Smooth muscle cell (in vitro differentiated cells): ENCODE measurements around the gene CD86. TPM values are rescaled to one million over a fixed set of nuclear protein-coding genes. Genes with fewer than 3 reads are reported as not detected.

ENCODE experiments used
- DNase-seq: peaks from one replicate; lab custom pipeline; 2025; ENCODE audit not compliant: unreplicated experiment; lab: John Stamatoyannopoulos, UW
- H2AFZ ChIP-seq: fragments of 200-600 bp; sonication (generic); 2 replicates; pipeline ENCODE4 v1.6.0; 2016; ENCODE audit warnings: antibody characterized with exemption, low read depth, mild to moderate bottlenecking
- H3F3A ChIP-seq: fragments of 200-600 bp; sonication (generic); 2 replicates; pipeline ENCODE4 v1.6.0; 2017; ENCODE audit warnings: antibody characterized with exemption, low read depth
- H3K27ac ChIP-seq: fragments of 200-600 bp; sonication (generic); 2 replicates; pipeline ENCODE4 v1.5.1; 2016; ENCODE audit warnings: low read depth, mild to moderate bottlenecking
- H3K27me3 ChIP-seq: fragments of 200-600 bp; sonication (generic); 2 replicates; pipeline ENCODE4 v1.6.1; 2016; ENCODE audit warnings: low read depth, mild to moderate bottlenecking
- H3K36me3 ChIP-seq: fragments of 200-600 bp; sonication (generic); 2 replicates; pipeline ENCODE4 v1.5.1; 2016; ENCODE audit warnings: low read depth
- H3K4me1 ChIP-seq: fragments of 200-600 bp; sonication (generic); 2 replicates; pipeline ENCODE4 v1.5.1; 2016; ENCODE audit warnings: low read depth
- H3K4me2 ChIP-seq: fragments of 200-600 bp; sonication (generic); 2 replicates; pipeline ENCODE4 v1.6.0; 2016; ENCODE audit warnings: mild to moderate bottlenecking
- H3K4me3 ChIP-seq: fragments of 200-600 bp; sonication (generic); 2 replicates; pipeline ENCODE4 v1.5.1; 2016; ENCODE audit warnings: mild to moderate bottlenecking
- H3K79me2 ChIP-seq: fragments of 200-600 bp; sonication (generic); 2 replicates; pipeline ENCODE4 v1.6.0; 2016; ENCODE audit warnings: low read depth, mild to moderate bottlenecking
- H3K9ac ChIP-seq: fragments of 200-600 bp; sonication (generic); 2 replicates; pipeline ENCODE4 v1.6.0; 2016; ENCODE audit warnings: low read depth
- H3K9me3 ChIP-seq: fragments of 200-600 bp; sonication (generic); replicated peaks from 2 replicates; pipeline ENCODE4 v1.5.1; 2016; ENCODE audit warnings: low read depth
- H4K20me1 ChIP-seq: fragments of 200-600 bp; sonication (generic); 2 replicates; pipeline ENCODE4 v1.6.0; 2016; ENCODE audit warnings: low read depth
- WGBS: methylation state at CpG from one replicate; pipeline ENCODE4 v1.1.7; 2016; ENCODE audit warnings: low lambda C conversion rate; 5-methylcytosine and 5-hydroxymethylcytosine counted together
- polyA plus RNA-seq: library from polyadenylated mRNA; unstranded; fragments of >200 nt; fragmentation: Nextera tagmentation; extraction: Ambion mirVana; gene quantifications from 2 replicates; pipeline ENCODE4 v1.2.1, GENCODE V29; 2016
- total RNA-seq: library from RNA; depleted of rRNA; stranded (reverse); fragments of >200 nt; gene quantifications from 2 replicates; pipeline ENCODE4 v1.2.3, GENCODE V29; 2014
- TF ChIP-seq, protein P1 (sequence below): fragments of 200-600 bp; sonication (generic); IDR thresholded peaks from 2 replicates; pipeline ENCODE4 v1.5.1; 2017; ENCODE audit warnings: borderline replicate concordance, mild to moderate bottlenecking, antibody characterized with exemption; ENCODE audit not compliant: insufficient read depth, poor library complexity, severe bottlenecking

Gene CD86
- total and polyA plus RNA-seq, 2 experiments from 2014 or later, result not detected

GRCh38 chr3:122105626-122106025, 50.5 kb downstream of the CD86 start:
- no peak overlapping the region for H2AFZ ChIP-seq
- TF ChIP-seq, protein P1, sequence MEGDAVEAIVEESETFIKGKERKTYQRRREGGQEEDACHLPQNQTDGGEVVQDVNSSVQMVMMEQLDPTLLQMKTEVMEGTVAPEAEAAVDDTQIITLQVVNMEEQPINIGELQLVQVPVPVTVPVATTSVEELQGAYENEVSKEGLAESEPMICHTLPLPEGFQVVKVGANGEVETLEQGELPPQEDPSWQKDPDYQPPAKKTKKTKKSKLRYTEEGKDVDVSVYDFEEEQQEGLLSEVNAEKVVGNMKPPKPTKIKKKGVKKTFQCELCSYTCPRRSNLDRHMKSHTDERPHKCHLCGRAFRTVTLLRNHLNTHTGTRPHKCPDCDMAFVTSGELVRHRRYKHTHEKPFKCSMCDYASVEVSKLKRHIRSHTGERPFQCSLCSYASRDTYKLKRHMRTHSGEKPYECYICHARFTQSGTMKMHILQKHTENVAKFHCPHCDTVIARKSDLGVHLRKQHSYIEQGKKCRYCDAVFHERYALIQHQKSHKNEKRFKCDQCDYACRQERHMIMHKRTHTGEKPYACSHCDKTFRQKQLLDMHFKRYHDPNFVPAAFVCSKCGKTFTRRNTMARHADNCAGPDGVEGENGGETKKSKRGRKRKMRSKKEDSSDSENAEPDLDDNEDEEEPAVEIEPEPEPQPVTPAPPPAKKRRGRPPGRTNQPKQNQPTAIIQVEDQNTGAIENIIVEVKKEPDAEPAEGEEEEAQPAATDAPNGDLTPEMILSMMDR, result no peak
- H3K79me2 ChIP-seq, result no peaks in the 10 kb centered on the region
- H3K4me2 ChIP-seq, result no peak overlapping the region
- no peaks in the 10 kb centered on the region for H3K27me3 ChIP-seq
- no peak overlapping the region for H3K9ac ChIP-seq
- no peak overlapping the region for H3K27ac ChIP-seq
- H3K4me1 ChIP-seq, result no peaks in the 10 kb centered on the region
- no peaks in the 10 kb centered on the region for H3F3A ChIP-seq
- no peak for DNase-seq
- no peaks in the 10 kb centered on the region for H4K20me1 ChIP-seq
- H3K4me3 ChIP-seq, result no peak overlapping the region
- 91% methylated on average over 2 of the region's 2 CpGs for WGBS
- no peaks in the 10 kb centered on the region for H3K9me3 ChIP-seq
- no peaks in the 10 kb centered on the region for H3K36me3 ChIP-seq

DNA sequence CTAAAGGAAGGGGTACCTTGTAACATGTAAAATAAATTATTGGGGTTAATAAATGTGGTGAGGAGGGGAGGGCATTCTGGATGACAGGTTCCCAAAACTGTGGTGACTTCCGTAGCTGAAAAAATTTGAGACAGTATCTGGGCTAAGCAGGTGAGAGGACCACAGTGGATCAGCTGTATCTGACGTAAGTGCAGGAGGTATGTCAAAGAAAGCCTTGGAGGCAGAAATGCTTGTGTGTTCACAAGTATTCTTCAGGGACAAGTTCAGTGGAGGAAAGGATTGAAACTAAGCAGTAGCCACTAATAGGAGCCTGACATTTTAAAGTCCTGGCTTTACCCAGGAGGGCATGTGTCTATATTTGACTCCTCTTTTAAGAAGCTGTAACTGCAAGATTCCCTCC, 52.0 kb downstream of the CD86 start:
- H3K4me2 ChIP-seq, result no peak overlapping the region
- no peak overlapping the region for H3K9ac ChIP-seq
- no peak overlapping the region for H3K27ac ChIP-seq
- H4K20me1 ChIP-seq, result no peaks in the 10 kb centered on the region
- no peaks in the 10 kb centered on the region for H3K4me1 ChIP-seq
- H3K9me3 ChIP-seq, result no peaks in the 10 kb centered on the region
- no peak for DNase-seq
- WGBS, result 78% methylated on average over 2 of the region's 2 CpGs
- no peaks in the 10 kb centered on the region for H3F3A ChIP-seq
- H3K79me2 ChIP-seq, result no peaks in the 10 kb centered on the region
- no peaks in the 10 kb centered on the region for H3K36me3 ChIP-seq
- no peak overlapping the region for H2AFZ ChIP-seq
- TF ChIP-seq, protein P1, result no peak
- H3K27me3 ChIP-seq, result no peaks in the 10 kb centered on the region
- no peak overlapping the region for H3K4me3 ChIP-seq

GRCh38 chr3:122111974-122112373, 56.8 kb downstream of the CD86 start:
- Histone ChIP-seq H3K4me1 (no peaks in the 10 kb centered on the region), H4K20me1 (no peaks in the 10 kb centered on the region), H3K27me3 (peaks cover 4% of the 10 kb centered on the region), H3K27ac (no peak overlapping the region), H3K36me3 (no peaks in the 10 kb centered on the region), H3K79me2 (no peaks in the 10 kb centered on the region), H3K9me3 (no peaks in the 10 kb centered on the region), H3K4me3 (no peak overlapping the region), H2AFZ (no peak overlapping the region), H3F3A (no peaks in the 10 kb centered on the region), H3K9ac (no peak overlapping the region), H3K4me2 (no peak overlapping the region)
- WGBS, result 82% methylated on average over 1 of the region's 1 CpG
- TF ChIP-seq, protein P1, result no peak
- DNase-seq, result no peak

DNA sequence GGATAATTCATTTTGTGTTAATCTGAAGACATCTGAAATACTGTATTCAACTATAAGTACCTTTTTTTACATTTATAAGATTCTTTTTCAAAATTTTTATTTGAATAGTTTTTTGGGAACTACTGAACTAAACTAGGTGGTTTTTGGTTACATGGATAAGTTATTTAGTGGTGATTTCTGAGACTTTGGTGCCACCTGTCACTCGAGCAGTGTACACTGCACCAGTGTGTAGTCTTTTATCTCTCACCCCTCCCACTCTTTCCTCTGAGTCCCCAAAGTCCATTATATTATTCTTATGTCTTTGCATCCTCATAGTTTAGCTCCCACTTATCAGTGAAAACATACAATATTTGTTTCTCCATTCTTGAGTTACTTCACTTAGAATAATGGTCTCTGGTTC, 57.6 kb downstream of the CD86 start:
- Histone ChIP-seq H3K27me3 (peaks cover 4% of the 10 kb centered on the region), H3K4me3 (no peak overlapping the region), H3K9ac (no peak overlapping the region), H3K36me3 (no peaks in the 10 kb centered on the region), H3K79me2 (no peaks in the 10 kb centered on the region), H3K9me3 (no peaks in the 10 kb centered on the region), H3F3A (no peaks in the 10 kb centered on the region), H3K4me2 (no peak overlapping the region), H2AFZ (no peak overlapping the region), H3K27ac (no peak overlapping the region), H3K4me1 (no peaks in the 10 kb centered on the region), H4K20me1 (no peaks in the 10 kb centered on the region)
- WGBS, result 65% methylated on average over 1 of the region's 1 CpG
- TF ChIP-seq, protein P1, result peak; percentile 22
- DNase-seq, result no peak
